Measurements from ENCODE around the gene MUC2. TPM values are rescaled to one million over a fixed set of nuclear protein-coding genes. Genes with fewer than 3 reads are reported as not detected.

The MUC2 gene
- total RNA-seq, 1 donor from 2014 or later = not detected

GRCh38 chr11:1072821-1073231 lies 1.8 kb upstream of the MUC2 start:
- Histone ChIP-seq H3K27ac (ENCODE audit: low read depth, low read length) (no peak overlapping the region), H3K79me2 (ENCODE audit: insufficient read depth, low read length) (no peaks in the 10 kb centered on the region), H2AFZ (ENCODE audit: low read depth, low read length) (no peak overlapping the region), H3K4me2 (ENCODE audit: low read length) (peak overlapping the region; percentile 44), H3K27me3 (ENCODE audit: insufficient read depth, low read length) (no peaks in the 10 kb centered on the region), H4K20me1 (ENCODE audit: insufficient read depth, low read length) (no peaks in the 10 kb centered on the region), H3K36me3 (ENCODE audit: insufficient read depth, low read length) (no peaks in the 10 kb centered on the region), H3K9ac (ENCODE audit: low read length) (peak overlapping the region; percentile 52), H3K4me1 (ENCODE audit: insufficient read depth, low read length) (peaks cover 20% of the 10 kb centered on the region), H3K9me3 (ENCODE audit: insufficient read depth, low read depth, low read length) (no peaks in the 10 kb centered on the region), H3K4me3 (ENCODE audit: insufficient read depth, low read depth, low read length) (no peak overlapping the region)
- H3K9me3 Mint-ChIP-seq (ENCODE audit: unreplicated experiment) = peaks cover 2% of the 10 kb centered on the region
- TF ChIP-seq EZH2 (IDR thresholded peaks at IDR 0.05; ENCODE audit: insufficient read depth, low read length) (no peak), CTCF (IDR thresholded peaks at IDR 0.05; ENCODE audit: insufficient read depth, low read depth, low read length) (no peak)
- H3K4me1 Mint-ChIP-seq (ENCODE audit: low read depth, unreplicated experiment) = peaks cover 5% of the 10 kb centered on the region
- H3K27ac Mint-ChIP-seq (ENCODE audit: unreplicated experiment) = no peak overlapping the region
- no peak overlapping the region for H3K4me3 Mint-ChIP-seq (ENCODE audit: unreplicated experiment)
- DNase-seq (ENCODE audit: low read depth) (no peak), FAIRE-seq (no peak)
- peaks cover 10% of the 10 kb centered on the region for H3K27me3 Mint-ChIP-seq (ENCODE audit: low read depth, unreplicated experiment)
- H3K36me3 Mint-ChIP-seq (ENCODE audit: low read depth, unreplicated experiment) = no peaks in the 10 kb centered on the region

- Histone ChIP-seq H2AFZ (ENCODE audit: low read depth, low read length) (peak overlapping the region; percentile 54), H3K79me2 (ENCODE audit: insufficient read depth, low read length) (no peaks in the 10 kb centered on the region), H3K4me2 (ENCODE audit: low read length) (peak overlapping the region; percentile 44), H3K27me3 (ENCODE audit: insufficient read depth, low read length) (no peaks in the 10 kb centered on the region), H3K9me3 (ENCODE audit: insufficient read depth, low read depth, low read length) (no peaks in the 10 kb centered on the region), H4K20me1 (ENCODE audit: insufficient read depth, low read length) (no peaks in the 10 kb centered on the region), H3K36me3 (ENCODE audit: insufficient read depth, low read length) (no peaks in the 10 kb centered on the region), H3K9ac (ENCODE audit: low read length) (no peak overlapping the region), H3K4me1 (ENCODE audit: insufficient read depth, low read length) (peaks cover 20% of the 10 kb centered on the region), H3K4me3 (ENCODE audit: insufficient read depth, low read depth, low read length) (no peak overlapping the region), H3K27ac (ENCODE audit: low read depth, low read length) (no peak overlapping the region)
- H3K4me3 Mint-ChIP-seq (ENCODE audit: unreplicated experiment) = no peak overlapping the region
- H3K27me3 Mint-ChIP-seq (ENCODE audit: low read depth, unreplicated experiment) = peaks cover 7% of the 10 kb centered on the region
- no peak for FAIRE-seq
- no peak overlapping the region for H3K27ac Mint-ChIP-seq (ENCODE audit: unreplicated experiment)
- H3K4me1 Mint-ChIP-seq (ENCODE audit: low read depth, unreplicated experiment) = peaks cover 5% of the 10 kb centered on the region
- TF ChIP-seq EZH2 (IDR thresholded peaks at IDR 0.05; ENCODE audit: insufficient read depth, low read length) (no peak), CTCF (IDR thresholded peaks at IDR 0.05; ENCODE audit: insufficient read depth, low read depth, low read length) (no peak)
- DNase-seq (ENCODE audit: low read depth) = peak; percentile 25
- H3K9me3 Mint-ChIP-seq (ENCODE audit: unreplicated experiment) = no peaks in the 10 kb centered on the region
- H3K36me3 Mint-ChIP-seq (ENCODE audit: low read depth, unreplicated experiment) = no peaks in the 10 kb centered on the region
Observed at GRCh38 chr11:1073261-1073724, 1.4 kb upstream of the MUC2 start.

- no peak overlapping the region for H3K27ac Mint-ChIP-seq (ENCODE audit: unreplicated experiment)
- Histone ChIP-seq H3K27me3 (ENCODE audit: insufficient read depth, low read length) (no peaks in the 10 kb centered on the region), H3K79me2 (ENCODE audit: insufficient read depth, low read length) (no peaks in the 10 kb centered on the region), H3K4me3 (ENCODE audit: insufficient read depth, low read depth, low read length) (no peak overlapping the region), H4K20me1 (ENCODE audit: insufficient read depth, low read length) (no peaks in the 10 kb centered on the region), H3K36me3 (ENCODE audit: insufficient read depth, low read length) (no peaks in the 10 kb centered on the region), H3K9me3 (ENCODE audit: insufficient read depth, low read depth, low read length) (no peaks in the 10 kb centered on the region), H3K4me2 (ENCODE audit: low read length) (no peak overlapping the region), H3K9ac (ENCODE audit: low read length) (no peak overlapping the region), H2AFZ (ENCODE audit: low read depth, low read length) (peak overlapping the region; percentile 18), H3K27ac (ENCODE audit: low read depth, low read length) (no peak overlapping the region), H3K4me1 (ENCODE audit: insufficient read depth, low read length) (peaks cover 20% of the 10 kb centered on the region)
- FAIRE-seq (no peak), DNase-seq (ENCODE audit: low read depth) (no peak)
- peaks cover 5% of the 10 kb centered on the region for H3K4me1 Mint-ChIP-seq (ENCODE audit: low read depth, unreplicated experiment)
- no peaks in the 10 kb centered on the region for H3K9me3 Mint-ChIP-seq (ENCODE audit: unreplicated experiment)
- TF ChIP-seq EZH2 (IDR thresholded peaks at IDR 0.05; ENCODE audit: insufficient read depth, low read length) (no peak), CTCF (IDR thresholded peaks at IDR 0.05; ENCODE audit: insufficient read depth, low read depth, low read length) (no peak)
- H3K4me3 Mint-ChIP-seq (ENCODE audit: unreplicated experiment) = no peak overlapping the region
- no peaks in the 10 kb centered on the region for H3K36me3 Mint-ChIP-seq (ENCODE audit: low read depth, unreplicated experiment)
- peaks cover 4% of the 10 kb centered on the region for H3K27me3 Mint-ChIP-seq (ENCODE audit: low read depth, unreplicated experiment)
Observed at GRCh38 chr11:1073851-1074243, 827 bp upstream of the MUC2 start.

Measured in astrocyte (in vitro differentiated cells and primary cell).